GM19372 (cell line): ENCODE measurements around the gene SUPT4H1.
"Not testable (repeated sequence)": the region's sequence is repeated elsewhere in the genome, so short reads cannot be mapped to it uniquely, and the experiment has no call there.

Source experiments
- ATAC-seq: cut with Tn5 transposase; IDR thresholded peaks from one replicate; pipeline ENCODE4 v1.9.1; 2021; ENCODE audit warnings: mild to moderate bottlenecking, low read depth, moderate library complexity; ENCODE audit not compliant: unreplicated experiment

Gene SUPT4H1

GRCh38 chr17:58343131-58343530, 8.9 kb downstream of the SUPT4H1 start:
- ATAC-seq: no peak

- ATAC-seq: no peak
Measured at GRCh38 chr17:58341861-58342475, 10.0 kb downstream of the SUPT4H1 start.

GRCh38 chr17:58341136-58341860, 10.7 kb downstream of the SUPT4H1 start:
- ATAC-seq: not testable (repeated sequence)

- ATAC-seq: no peak
Measured at GRCh38 chr17:58340405-58340876, 11.6 kb downstream of the SUPT4H1 start.

GRCh38 chr17:58339755-58340404, 12.1 kb downstream of the SUPT4H1 start:
- no peak for ATAC-seq

GRCh38 chr17:58338841-58339754, 12.9 kb downstream of the SUPT4H1 start:
- ATAC-seq: no peak

- no peak for ATAC-seq
Measured at GRCh38 chr17:58338454-58338840, 13.6 kb downstream of the SUPT4H1 start.

- ATAC-seq: peak; percentile 54
Measured at GRCh38 chr17:58337600-58338453, 14.2 kb downstream of the SUPT4H1 start.

GRCh38 chr17:58337210-58337599, 14.8 kb downstream of the SUPT4H1 start:
- ATAC-seq: no peak

- ATAC-seq: no peak
Measured at GRCh38 chr17:58336456-58337209, 15.4 kb downstream of the SUPT4H1 start.

- no peak for ATAC-seq
Measured at GRCh38 chr17:58335779-58336455, 16.1 kb downstream of the SUPT4H1 start.

- no peak for ATAC-seq
Measured at GRCh38 chr17:58335061-58335731, 16.8 kb downstream of the SUPT4H1 start.

GRCh38 chr17:58334661-58335060, 17.3 kb downstream of the SUPT4H1 start:
- no peak for ATAC-seq

GRCh38 chr17:58334256-58334655, 17.7 kb downstream of the SUPT4H1 start:
- ATAC-seq: no peak

- ATAC-seq: no peak
Measured at GRCh38 chr17:58333736-58334207, 18.2 kb downstream of the SUPT4H1 start.

GRCh38 chr17:58332778-58333735, 18.9 kb downstream of the SUPT4H1 start:
- ATAC-seq: no peak
